Erythroblast (primary cell): ENCODE results near the gene SESN1.

Experiments
- DNase-seq, 2 experiments: peaks; one replicate each; lab custom pipeline; 2025; lab: John Stamatoyannopoulos, UW
- GATA1 ChIP-seq: IDR thresholded peaks from 2 replicates; pipeline ENCODE4 v1.6.1; 2011; ENCODE audit warnings: low read depth, mild to moderate bottlenecking, control low read depth, low read length, moderate library complexity
- POLR2A ChIP-seq: IDR thresholded peaks from 2 replicates; pipeline ENCODE4 v1.6.1; 2011; ENCODE audit warnings: mild to moderate bottlenecking, low read length

SESN1 gene

DNA sequence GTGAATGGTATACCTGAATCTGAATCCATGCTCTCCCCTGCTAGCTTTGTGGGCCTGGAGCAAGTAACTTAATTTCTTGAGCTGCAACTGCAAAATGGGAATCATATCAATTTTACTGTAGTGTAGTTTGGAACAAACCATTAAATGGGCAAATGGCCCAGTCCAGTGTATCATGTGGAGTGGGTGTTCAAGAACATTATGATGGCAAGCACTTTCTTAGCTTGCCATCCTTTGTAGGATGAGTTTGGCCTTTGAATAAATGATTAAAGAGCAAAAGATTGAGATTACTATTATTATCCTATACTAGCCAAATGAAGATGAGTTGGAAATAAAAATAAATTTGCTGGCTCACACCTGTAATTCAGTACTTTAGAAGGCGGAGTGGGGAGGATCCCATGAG, 120.4 kb downstream of the SESN1 start:
- DNase-seq, result no peak
- no peak for TF ChIP-seq GATA1
- TF ChIP-seq POLR2A, result no peak

- no peak for DNase-seq
These were observed 124.9 kb downstream of the SESN1 start for GRCh38 chr6:108969776-108970175.

DNA sequence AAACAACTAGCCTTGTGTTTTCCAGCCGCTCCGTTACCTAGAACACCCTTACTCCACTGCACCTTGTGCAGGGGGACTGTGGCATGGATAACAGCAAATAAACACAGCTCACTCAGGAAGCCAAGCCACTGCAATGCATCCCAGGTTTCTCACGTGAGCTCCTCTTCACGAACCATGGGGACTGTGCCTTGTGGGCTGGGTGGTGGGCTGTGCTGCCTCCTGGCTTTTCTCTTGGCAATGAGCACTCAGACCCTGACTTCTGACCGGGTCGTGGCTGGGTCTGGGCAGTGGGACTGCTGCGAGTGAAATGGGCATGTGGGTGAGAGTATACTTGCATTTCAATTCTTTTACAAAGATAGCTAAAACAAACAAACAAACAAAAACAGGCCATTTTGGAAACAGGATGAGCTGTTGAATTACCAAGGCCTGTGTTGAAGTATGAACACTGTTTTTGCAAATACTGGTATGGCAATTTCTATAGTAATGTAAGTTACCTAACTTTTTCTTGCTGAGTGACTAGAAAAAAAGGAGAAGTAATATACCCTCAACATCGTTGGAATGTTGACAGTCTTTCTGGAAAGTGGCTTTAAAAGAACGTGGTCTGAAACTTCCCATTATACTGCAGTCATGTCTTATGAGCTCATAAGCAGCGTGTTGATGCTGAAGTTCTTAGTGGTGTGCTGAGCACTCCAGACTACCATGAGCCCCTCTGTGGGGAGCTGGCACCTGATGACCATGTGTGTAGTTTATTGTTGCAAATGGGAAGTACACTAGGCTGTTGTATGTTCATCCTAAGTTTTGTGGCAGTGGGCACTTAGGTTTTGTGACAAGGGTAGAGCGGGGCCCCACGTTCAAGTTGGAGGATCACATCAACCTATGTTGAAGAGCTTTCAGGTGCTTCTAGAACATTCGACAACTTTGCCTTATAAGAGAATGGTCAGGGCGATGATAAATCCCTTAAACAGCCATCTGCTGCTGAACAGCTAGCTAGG, 126.0 kb downstream of the SESN1 start:
- no peak for TF ChIP-seq POLR2A
- TF ChIP-seq GATA1, result no peak
- DNase-seq, result no peak

More at GRCh38 chr6:108969776-108970175, 124.9 kb downstream of the SESN1 start:
- TF ChIP-seq POLR2A, result no peak
- TF ChIP-seq GATA1, result no peak

DNA sequence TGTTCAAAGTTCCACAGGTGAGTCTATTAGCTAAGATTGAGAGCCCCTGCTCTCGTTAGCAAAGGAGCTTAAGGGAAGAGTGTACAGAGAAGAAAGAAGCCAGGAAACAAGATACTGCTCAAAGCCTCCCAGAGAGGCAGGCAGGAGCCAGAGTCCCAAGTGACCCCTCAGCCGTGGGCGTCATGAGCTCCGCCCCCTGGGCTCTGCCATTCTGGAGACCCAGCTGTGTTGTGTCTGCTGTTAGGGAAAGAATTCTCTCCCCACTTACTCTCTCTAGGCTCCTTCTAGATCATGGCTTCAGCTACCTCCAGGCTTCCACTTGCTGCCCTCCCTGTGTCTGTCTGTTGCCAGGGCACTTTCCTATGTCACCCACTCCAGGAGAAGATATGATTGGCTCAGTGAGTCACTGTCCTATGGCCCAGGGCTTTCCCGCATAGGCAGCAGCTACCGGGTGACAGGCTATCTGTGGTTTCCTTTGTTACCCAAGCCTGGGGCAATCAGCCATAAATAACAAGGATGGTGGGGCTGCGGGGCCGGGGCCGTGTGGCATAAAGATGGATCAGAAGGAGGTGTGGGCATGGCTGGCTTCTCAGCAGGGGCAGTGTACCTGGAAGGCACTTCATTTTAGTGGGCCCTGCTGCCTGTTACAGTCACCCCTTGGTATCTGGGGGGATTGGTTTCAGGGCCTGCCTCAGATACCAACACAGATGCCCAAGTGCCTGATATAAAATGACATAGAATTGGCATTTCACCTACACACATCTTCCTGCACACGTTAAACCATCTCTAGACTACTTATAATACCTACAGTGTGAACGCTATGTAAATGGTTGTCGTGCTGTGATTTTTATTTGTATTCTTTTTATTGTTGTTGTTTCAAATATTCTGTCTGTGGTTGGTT, 127.5 kb downstream of the SESN1 start:
- no peak for TF ChIP-seq GATA1
- no peak for TF ChIP-seq POLR2A

DNA sequence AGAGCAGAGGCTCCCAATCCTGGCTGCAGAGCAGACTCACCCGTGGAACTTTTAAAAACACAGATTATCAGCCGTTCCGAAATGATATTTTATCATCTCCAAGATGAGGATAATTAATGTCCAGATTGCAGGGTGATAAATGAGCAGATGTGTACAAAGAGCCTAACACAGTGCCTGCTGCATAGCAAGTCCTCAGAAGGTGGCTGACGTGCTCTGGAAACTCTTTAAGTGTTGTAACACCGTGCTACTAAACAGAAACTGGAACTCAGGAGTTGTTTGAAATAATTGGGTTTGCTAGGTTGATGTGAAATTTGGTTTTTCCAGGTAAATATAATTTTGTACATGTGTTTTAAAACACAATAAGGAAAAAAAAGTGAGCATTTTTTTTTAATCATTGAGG, 128.4 kb downstream of the SESN1 start:
- TF ChIP-seq GATA1 (no peak), POLR2A (no peak)

More for the DNA sequence above, 127.5 kb downstream of the SESN1 start:
- no peak for DNase-seq

GRCh38 chr6:108961985-108962384, 132.7 kb downstream of the SESN1 start:
- TF ChIP-seq POLR2A (no peak), GATA1 (no peak)
- no peak for DNase-seq

More for the DNA sequence above, 128.4 kb downstream of the SESN1 start:
- DNase-seq, result no peak

GRCh38 chr6:108961077-108961476, 133.6 kb downstream of the SESN1 start:
- DNase-seq, result no peak
- no peak for TF ChIP-seq POLR2A
- TF ChIP-seq GATA1, result no peak

DNA sequence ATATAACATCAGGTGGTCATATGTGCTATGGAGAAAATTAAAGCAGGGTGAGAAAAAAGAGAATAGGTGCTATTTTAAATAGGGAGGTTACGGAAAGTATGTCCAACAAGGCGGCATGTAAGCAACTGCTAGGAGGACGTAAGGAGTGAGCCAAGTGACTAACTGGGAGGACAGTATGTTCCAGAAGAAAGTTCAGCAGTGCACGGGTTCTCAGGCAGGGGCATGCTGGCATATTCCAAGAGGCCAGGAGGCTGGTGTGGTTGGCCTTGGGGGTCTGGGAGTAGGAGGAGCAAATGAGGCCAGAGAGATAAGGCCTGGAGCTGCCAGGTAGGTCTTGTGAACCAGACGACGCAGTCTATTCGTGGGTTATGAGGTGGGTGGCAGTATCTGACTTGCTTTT, 134.0 kb downstream of the SESN1 start:
- TF ChIP-seq POLR2A (no peak), GATA1 (no peak)
- DNase-seq, result no peak

GRCh38 chr6:108959972-108960582, 134.6 kb downstream of the SESN1 start:
- no peak for DNase-seq
- TF ChIP-seq POLR2A (no peak), GATA1 (no peak)

GRCh38 chr6:108958900-108959770, 135.5 kb downstream of the SESN1 start:
- no peak for DNase-seq
- TF ChIP-seq POLR2A (no peak), GATA1 (no peak)

- DNase-seq, result no peak
- no peak for TF ChIP-seq GATA1
These were observed 137.4 kb downstream of the SESN1 start for GRCh38 chr6:108957221-108957620.

GRCh38 chr6:108955329-108955949, 139.2 kb downstream of the SESN1 start:
- no peak for DNase-seq
- TF ChIP-seq GATA1, result no peak
- TF ChIP-seq POLR2A, result no peak
